Measurements from ENCODE around the gene KRTAP19-1.
"Not testable (repeated sequence)": the region's sequence is repeated elsewhere in the genome, so short reads cannot be mapped to it uniquely, and the experiment has no call there.

KRTAP19-1 gene

GRCh38 chr21:30480145-30480544 is at the start of gene KRTAP19-1:
Gene KRTAP19-1, minus strand, starts transcription at chr21:30480367. Its CDS starts 50 bp downstream, at chr21:30480317.
- DNase-seq (ENCODE audit: low spot score) = no peak

GRCh38 chr21:30518876-30519275 is 38.7 kb upstream of the KRTAP19-1 start:
- no peak for DNase-seq (ENCODE audit: low spot score)

DNA sequence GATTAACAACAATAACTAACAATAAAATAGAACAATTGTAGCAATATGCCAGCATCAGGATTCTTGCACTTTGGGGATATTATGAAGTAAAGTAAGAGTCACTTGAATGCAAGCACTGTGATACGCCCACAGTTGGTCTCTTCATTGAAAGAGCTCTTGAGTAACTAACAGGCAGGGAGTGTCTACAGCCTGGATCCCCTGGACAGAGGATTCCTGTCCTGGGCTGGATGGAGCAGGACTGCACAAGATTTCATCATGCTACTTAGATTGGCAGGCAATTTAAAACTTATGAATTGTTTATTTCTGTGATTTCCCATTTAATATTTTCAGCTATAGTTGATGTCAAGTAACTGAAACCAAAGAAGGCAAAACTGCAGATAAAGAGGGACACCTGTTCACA is 35.5 kb upstream of the KRTAP19-1 start:
- no peak for DNase-seq (ENCODE audit: low spot score)

GRCh38 chr21:30505621-30506205 is 25.5 kb upstream of the KRTAP19-1 start:
- DNase-seq (ENCODE audit: low spot score) = not testable (repeated sequence)

- DNase-seq (ENCODE audit: low spot score) = no peak
Measured at GRCh38 chr21:30502041-30502440, 21.9 kb upstream of the KRTAP19-1 start, which contains the start of gene KRTAP19-5. Gene KRTAP19-5, minus strand, starts transcription at chr21:30502141. Its CDS starts 51 bp downstream, at chr21:30502090.

- no peak for DNase-seq (ENCODE audit: low spot score)
Measured at GRCh38 chr21:30497065-30497464, 16.9 kb upstream of the KRTAP19-1 start, which contains the start of gene KRTAP19-4. Gene KRTAP19-4, minus strand, starts transcription at chr21:30497165. Its CDS starts 55 bp downstream, at chr21:30497110.

GRCh38 chr21:30491963-30492428 is 11.8 kb upstream of the KRTAP19-1 start, which contains the start of gene KRTAP19-3:
Gene KRTAP19-3, minus strand, starts transcription at chr21:30492013. Its CDS starts 56 bp downstream, at chr21:30491957.
- DNase-seq (ENCODE audit: low spot score) = no peak

DNA sequence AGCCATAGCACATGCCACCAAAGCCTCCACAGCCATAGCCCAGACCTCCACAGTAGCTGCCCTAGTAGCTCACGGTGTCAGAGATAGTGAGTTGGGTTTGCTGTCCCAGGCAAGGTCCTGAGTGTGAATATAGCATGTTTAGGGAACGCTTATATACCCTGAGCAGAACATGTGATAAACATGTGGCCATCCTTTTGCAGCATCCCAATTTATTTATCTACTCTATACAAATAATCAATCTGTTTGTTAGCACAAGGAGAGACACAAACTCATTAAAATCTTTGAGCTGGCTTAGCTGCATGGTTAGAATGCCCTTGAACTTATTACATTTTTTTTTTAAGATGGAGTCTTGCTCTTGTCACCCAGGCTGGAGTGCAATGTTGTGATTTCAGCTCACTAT is 7.2 kb upstream of the KRTAP19-1 start, which contains the start of gene KRTAP19-2:
Gene KRTAP19-2 (minus strand): TSS at position 101 of the 400 bp plus-strand sequence. CDS start 88 bp downstream, at position 13.
- DNase-seq (ENCODE audit: low spot score) = no peak

GRCh38 chr21:30486180-30486579 is 6.0 kb upstream of the KRTAP19-1 start:
- no peak for DNase-seq (ENCODE audit: low spot score)

DNA sequence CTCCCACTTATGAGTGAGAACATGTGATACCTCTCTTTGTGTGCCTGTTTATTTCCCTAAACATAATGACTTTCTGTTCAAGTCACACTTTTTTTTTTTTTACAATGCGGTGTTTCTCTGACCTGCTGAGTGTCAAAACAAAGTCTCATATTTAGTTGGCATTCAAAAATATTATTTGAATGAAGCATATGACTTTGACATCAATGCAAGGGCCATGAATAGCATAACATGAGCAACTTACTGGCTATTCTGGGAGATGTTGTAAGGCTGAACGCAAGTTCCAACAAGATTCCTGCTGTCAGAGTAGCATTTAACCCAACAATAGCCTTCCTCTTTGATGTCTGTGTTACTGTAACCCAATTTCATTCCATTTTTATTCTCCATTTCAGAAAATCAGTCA is 2.0 kb upstream of the KRTAP19-1 start:
- DNase-seq (ENCODE audit: low spot score) = no peak

DNA sequence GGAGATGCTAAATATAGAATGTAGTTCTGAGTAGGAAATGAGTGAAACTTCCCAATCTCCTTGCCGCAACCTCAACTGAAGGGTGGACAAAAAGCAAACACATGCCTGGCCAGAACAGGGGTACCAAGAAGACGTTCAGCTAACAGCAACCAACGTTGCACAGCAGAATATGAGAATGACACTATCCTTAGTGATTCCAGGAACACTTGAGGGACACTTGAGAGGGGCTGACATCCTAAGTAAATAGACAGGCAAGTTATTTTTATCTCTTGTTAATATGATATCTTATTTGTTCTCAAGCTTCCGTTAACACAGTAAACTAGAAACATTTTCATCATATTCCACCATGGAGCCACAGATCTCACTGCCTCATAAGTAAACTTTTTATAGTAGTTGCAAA is 908 bp downstream of the KRTAP19-1 start:
- DNase-seq (ENCODE audit: low spot score) = no peak

DNA sequence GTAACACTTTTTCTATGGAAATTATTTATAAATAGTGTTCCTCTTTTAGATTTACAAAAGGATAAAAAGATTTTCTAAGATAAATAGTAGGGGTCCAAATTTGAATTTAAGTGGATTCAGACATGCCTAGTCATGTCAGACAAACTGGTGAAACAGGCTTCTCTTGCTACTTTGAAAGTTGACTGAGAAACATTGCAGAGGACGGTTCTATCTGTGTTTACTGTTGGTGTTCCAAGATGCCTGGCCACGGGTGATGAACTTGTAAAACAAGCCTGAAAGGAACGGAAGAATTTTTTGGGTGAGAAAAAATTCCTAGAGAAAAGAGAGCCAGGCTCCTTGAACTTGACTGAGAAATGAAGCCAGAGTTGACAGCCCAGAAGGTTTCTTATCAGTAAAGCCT is 2.2 kb downstream of the KRTAP19-1 start:
- DNase-seq (ENCODE audit: low spot score) = no peak

- DNase-seq (ENCODE audit: low spot score) = no peak
Measured at GRCh38 chr21:30468900-30469714, 11.1 kb downstream of the KRTAP19-1 start.

GRCh38 chr21:30463713-30464112 is 16.5 kb downstream of the KRTAP19-1 start:
- DNase-seq (ENCODE audit: low spot score) = no peak

DNA sequence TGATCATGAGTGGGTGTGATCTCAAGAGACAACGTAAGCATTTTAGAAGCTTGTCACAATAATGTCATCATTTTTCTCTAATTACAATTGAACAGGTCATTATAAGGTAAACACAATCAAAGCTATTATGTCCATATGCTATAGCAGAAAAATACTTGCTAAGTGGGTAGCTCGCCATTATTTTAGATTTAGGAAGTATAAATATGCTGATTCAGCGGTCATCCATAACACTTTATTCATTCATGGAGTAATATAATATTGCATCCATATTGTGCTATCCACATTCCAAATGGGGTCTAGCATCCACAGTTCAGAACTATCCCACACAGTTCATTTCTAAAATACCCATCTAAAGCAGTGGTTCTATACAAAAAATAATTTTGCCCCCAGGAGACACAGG is 31.7 kb downstream of the KRTAP19-1 start:
- no peak for DNase-seq (ENCODE audit: low spot score)

DNA sequence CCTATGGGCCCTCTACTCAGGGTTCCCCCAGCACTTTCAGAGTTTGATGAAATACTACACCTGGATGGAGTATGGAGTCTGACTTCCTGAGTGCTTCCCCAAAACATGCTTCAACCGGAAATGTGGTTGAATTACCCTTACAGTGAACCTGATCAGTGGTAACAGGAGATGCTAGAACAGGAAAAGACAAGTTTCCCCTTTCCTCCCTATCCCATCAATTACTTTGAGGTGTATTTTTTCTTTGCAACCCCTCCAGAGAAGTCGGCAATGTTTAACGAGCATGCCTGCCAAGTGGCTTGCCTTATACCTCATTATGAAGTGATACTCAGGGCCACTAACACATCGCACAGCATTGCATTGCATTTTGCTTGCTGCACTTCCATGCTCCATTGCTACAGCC is 33.1 kb downstream of the KRTAP19-1 start:
- no peak for DNase-seq (ENCODE audit: low spot score)

- no peak for DNase-seq (ENCODE audit: low spot score)
Measured at GRCh38 chr21:30444204-30444603, 36.0 kb downstream of the KRTAP19-1 start.

DNA sequence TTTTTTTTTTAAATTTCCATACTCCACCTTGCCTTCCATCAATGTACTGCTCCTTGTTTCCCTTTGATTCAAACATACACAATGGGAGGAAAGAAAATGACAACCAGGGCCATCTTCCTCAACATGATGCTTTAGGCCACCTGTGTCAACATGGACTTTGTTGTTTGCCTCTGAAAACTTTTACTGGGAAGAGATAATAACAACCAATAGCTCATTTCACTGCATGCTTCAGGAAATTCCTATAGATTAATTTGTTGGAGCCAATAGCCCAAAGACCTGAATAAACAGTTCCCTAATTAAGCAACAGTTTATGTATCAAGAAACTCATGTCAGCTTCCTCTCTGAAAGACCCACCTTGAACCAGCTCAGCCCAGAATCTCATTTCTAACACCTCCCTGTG is 36.9 kb downstream of the KRTAP19-1 start:
- no peak for DNase-seq (ENCODE audit: low spot score)

DNA sequence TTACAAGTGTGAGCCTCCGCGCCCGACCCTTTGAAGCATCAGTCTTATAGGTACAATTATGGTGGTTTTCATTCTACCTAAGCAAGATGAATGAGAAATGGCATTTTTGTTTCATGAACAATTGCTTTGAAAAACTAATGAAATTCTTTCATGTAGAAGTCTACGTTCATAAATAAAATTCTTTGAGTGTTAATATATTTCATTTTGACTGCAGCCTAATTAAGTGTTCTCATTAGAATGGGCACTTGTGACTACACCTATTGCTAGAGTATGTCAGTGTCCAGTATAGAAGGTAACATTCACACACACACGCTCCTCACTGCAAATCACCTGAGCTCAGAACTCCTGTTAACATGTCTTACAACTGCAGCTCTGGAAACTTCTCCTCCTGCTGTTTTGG is 40.2 kb downstream of the KRTAP19-1 start, which contains the start of gene KRTAP15-1:
Gene KRTAP15-1 (plus strand): TSS at position 301 of the 400 bp plus-strand sequence. CDS start 53 bp downstream, at position 354.
- no peak for DNase-seq (ENCODE audit: low spot score)

GRCh38 chr21:30437010-30437565 is 43.1 kb downstream of the KRTAP19-1 start:
- DNase-seq (ENCODE audit: low spot score) = no peak

- DNase-seq (ENCODE audit: low spot score) = peak; percentile 2
Measured at GRCh38 chr21:30434033-30434631, 46.0 kb downstream of the KRTAP19-1 start.

GRCh38 chr21:30430170-30430655 is 50.0 kb downstream of the KRTAP19-1 start, which contains the start of gene KRTAP13-4:
Gene KRTAP13-4, plus strand, starts transcription at chr21:30430220. Its CDS starts 56 bp downstream, at chr21:30430276.
- no peak for DNase-seq (ENCODE audit: low spot score)
